RWPE2 (cell line): ENCODE data around the gene KRT80.

ENCODE experiments used
- ATAC-seq: fragments of 200-7000 bp; cut with Tn5 transposase; 3 replicates; pipeline ENCODE4 v1.9.1; 2021; ENCODE audit warnings: low read depth
- DNase-seq: peaks from one replicate; pipeline ENCODE4 v3.0.0-alpha.2; 2020; ENCODE audit warnings: low spot score
- H3K27ac ChIP-seq: fragments of 450-650 bp; 2 replicates; pipeline ENCODE4 v1.5.1; 2017; ENCODE audit warnings: mild to moderate bottlenecking; ENCODE audit not compliant: poor library complexity, severe bottlenecking
- H3K27me3 ChIP-seq: fragments of 250-450 bp; sonication (Bioruptor Pico); 2 replicates; pipeline ENCODE4 v1.5.1; 2021; ENCODE audit warnings: mild to moderate bottlenecking, moderate library complexity; ENCODE audit not compliant: insufficient read depth, poor library complexity, severe bottlenecking
- H3K36me3 ChIP-seq: fragments of 250-450 bp; sonication (Bioruptor Pico); 2 replicates; pipeline ENCODE4 v1.5.1; 2020; ENCODE audit warnings: low read depth, mild to moderate bottlenecking, moderate library complexity
- H3K4me1 ChIP-seq: fragments of 250-450 bp; sonication (Bioruptor Pico); 2 replicates; pipeline ENCODE4 v1.5.1; 2021; ENCODE audit warnings: mild to moderate bottlenecking, moderate library complexity; ENCODE audit not compliant: insufficient read depth, poor library complexity, severe bottlenecking
- H3K4me3 ChIP-seq: fragments of 250-450 bp; sonication (Bioruptor Pico); 2 replicates; pipeline ENCODE4 v1.5.1; 2021; ENCODE audit warnings: mild to moderate bottlenecking, moderate library complexity; ENCODE audit not compliant: severe bottlenecking
- H3K9me3 ChIP-seq: fragments of 250-450 bp; sonication (Bioruptor Pico); 2 replicates; pipeline ENCODE4 v1.5.1; 2021; ENCODE audit warnings: mild to moderate bottlenecking, moderate library complexity; ENCODE audit not compliant: severe bottlenecking
- CTCF ChIP-seq: fragments of 450-650 bp; IDR thresholded peaks from one replicate; pipeline ENCODE4 v1.5.1; 2017; ENCODE audit warnings: mild to moderate bottlenecking, moderate library complexity; ENCODE audit not compliant: poor library complexity, severe bottlenecking

The KRT80 gene

GRCh38 chr12:52164624-52165023, 27.2 kb downstream of the KRT80 start:
- no peaks in the 10 kb centered on the region for H3K9me3 ChIP-seq
- H3K4me1 ChIP-seq = peaks cover 22% of the 10 kb centered on the region
- no peak for TF ChIP-seq CTCF
- no peaks in the 10 kb centered on the region for H3K36me3 ChIP-seq
- DNase-seq (no peak), ATAC-seq (peak; percentile 43)
- no peak overlapping the region for H3K4me3 ChIP-seq
- no peaks in the 10 kb centered on the region for H3K27me3 ChIP-seq
- peak overlapping the region; percentile 84 for H3K27ac ChIP-seq

GRCh38 chr12:52162981-52163380, 28.8 kb downstream of the KRT80 start:
- TF ChIP-seq CTCF = no peak
- H3K9me3 ChIP-seq = no peaks in the 10 kb centered on the region
- ATAC-seq (no peak), DNase-seq (no peak)
- no peaks in the 10 kb centered on the region for H3K27me3 ChIP-seq
- peak overlapping the region; percentile 84 for H3K27ac ChIP-seq
- no peaks in the 10 kb centered on the region for H3K36me3 ChIP-seq
- H3K4me1 ChIP-seq = peaks cover 19% of the 10 kb centered on the region
- no peak overlapping the region for H3K4me3 ChIP-seq

GRCh38 chr12:52160200-52160599, 31.6 kb downstream of the KRT80 start:
- ATAC-seq (no peak), DNase-seq (no peak)
- H3K4me3 ChIP-seq = no peak overlapping the region
- no peak for TF ChIP-seq CTCF
- no peak overlapping the region for H3K27ac ChIP-seq
- H3K4me1 ChIP-seq = peaks cover 38% of the 10 kb centered on the region
- no peaks in the 10 kb centered on the region for H3K36me3 ChIP-seq
- no peaks in the 10 kb centered on the region for H3K27me3 ChIP-seq
- no peaks in the 10 kb centered on the region for H3K9me3 ChIP-seq

- ATAC-seq = no peak
- H3K4me1 ChIP-seq = peaks cover 33% of the 10 kb centered on the region
Observed at GRCh38 chr12:52157566-52158150, 34.2 kb downstream of the KRT80 start.

More at GRCh38 chr12:52157566-52158150, 34.2 kb downstream of the KRT80 start:
- H3K27me3 ChIP-seq = no peaks in the 10 kb centered on the region
- H3K4me3 ChIP-seq = no peak overlapping the region
- H3K36me3 ChIP-seq = no peaks in the 10 kb centered on the region
- no peak for TF ChIP-seq CTCF
- no peaks in the 10 kb centered on the region for H3K9me3 ChIP-seq
- H3K27ac ChIP-seq = peak overlapping the region; percentile 100
- DNase-seq = no peak
